Endothelial cell of umbilical vein (primary cell): Measurements from ENCODE around the gene TRIM71. TPM values are rescaled to one million over a fixed set of nuclear protein-coding genes. Genes with fewer than 3 reads are reported as not detected.

Experiments used
- BruUV-seq: library from RNA; stranded (reverse); fragments of 400-500 nt; replicated peaks from 2 replicates; lab custom pipeline; 2021; lab: Mats Ljungman, UMichigan
- CTCF ChIA-PET: fragments of 300-600, 350-600 bp; sonication (Branson Sonifier 250); formaldehyde crosslinking; loops from one replicate; lab custom pipeline; 2021; ENCODE audit warnings: antibody characterized with exemption, inconsistent platforms; lab: Charles Lee
- POLR2A ChIA-PET: fragments of 300-600, 350-600 bp; sonication (Branson Sonifier 250); formaldehyde crosslinking; loops from one replicate; lab custom pipeline; 2021; ENCODE audit warnings: antibody characterized with exemption, inconsistent platforms; lab: Charles Lee
- DNase-seq: peaks from one replicate; pipeline ENCODE4 v3.0.0-alpha.2; 2011; ENCODE audit warnings: low read depth, low spot score
- FAIRE-seq: peaks from 2 replicates; lab custom pipeline; 2011; peaks lifted over from hg19 to GRCh38; lab: Jason Lieb, UNC
- H2AFZ ChIP-seq: 2 replicates; pipeline ENCODE4 v1.6.0; 2012; ENCODE audit warnings: low read depth, low read length, control low read depth, inconsistent platforms
- H3K27ac ChIP-seq: 2 replicates; pipeline ENCODE4 v1.5.1; 2011; ENCODE audit warnings: low read depth, mild to moderate bottlenecking, control low read depth, low read length, moderate library complexity; ENCODE audit not compliant: insufficient read depth
- H3K27me3 ChIP-seq, 2 experiments: 2 replicates each; pipeline versions ENCODE4 v1.6.0 to v1.6.1; 2011; ENCODE audit warnings: low read length in 2 of 2, mixed read lengths in 1 of 2; ENCODE audit not compliant: control insufficient read depth in 2 of 2, insufficient read depth in 2 of 2
- H3K36me3 ChIP-seq, 2 experiments: 2 replicates in 1 of 2; 3 replicates in 1 of 2; pipeline ENCODE4 v1.5.1; 2011; ENCODE audit warnings: low read length in 2 of 2, mild to moderate bottlenecking in 1 of 2, moderate library complexity in 1 of 2; ENCODE audit not compliant: control insufficient read depth in 2 of 2, insufficient read depth in 2 of 2; ENCODE audit errors: extremely low read depth in 1 of 2
- H3K4me1 ChIP-seq: 3 replicates; pipeline ENCODE4 v1.5.1; 2011; ENCODE audit warnings: mild to moderate bottlenecking, low read length; ENCODE audit not compliant: control insufficient read depth, insufficient read depth; ENCODE audit errors: extremely low read depth
- H3K4me2 ChIP-seq: 2 replicates; pipeline ENCODE4 v1.6.1; 2011; ENCODE audit warnings: low read length, control low read depth, mixed read lengths; ENCODE audit not compliant: insufficient read depth
- H3K4me3 ChIP-seq, 3 experiments: fragments of 200-600 bp in 1 of 3; sonication (generic), shearing (Covaris generic) in 1 of 3; replicated peaks in 1 of 3; 2 replicates each; pipeline ENCODE4 v1.5.1; 2011 to 2016; ENCODE audit warnings: control low read depth in 3 of 3, low read length in 3 of 3, mild to moderate bottlenecking in 2 of 3, inconsistent platforms in 1 of 3, low read depth in 1 of 3, moderate library complexity in 1 of 3; ENCODE audit not compliant: insufficient read depth in 1 of 3
- H3K79me2 ChIP-seq: 2 replicates; pipeline ENCODE4 v1.6.0; 2012; ENCODE audit warnings: low read length, inconsistent platforms; ENCODE audit not compliant: control insufficient read depth, insufficient read depth
- H3K9ac ChIP-seq: replicated peaks from 2 replicates; pipeline ENCODE3; 2011; ENCODE audit warnings: low read length, control low read depth; ENCODE audit not compliant: insufficient read depth; ENCODE audit errors: extremely low read depth
- H3K9me1 ChIP-seq: replicated peaks from 3 replicates; pipeline ENCODE4 v1.6.0; 2011; ENCODE audit warnings: mild to moderate bottlenecking, low read length; ENCODE audit not compliant: control insufficient read depth, insufficient read depth; ENCODE audit errors: extremely low read depth
- H3K9me3 ChIP-seq: replicated peaks from 2 replicates; pipeline ENCODE4 v1.5.1; 2012; ENCODE audit warnings: low read length, inconsistent platforms; ENCODE audit not compliant: control insufficient read depth, insufficient read depth
- H4K20me1 ChIP-seq: replicated peaks from 2 replicates; pipeline ENCODE3; 2011; ENCODE audit warnings: mild to moderate bottlenecking, low read length; ENCODE audit not compliant: control insufficient read depth, insufficient read depth; ENCODE audit errors: extremely low read depth
- EZH2 ChIP-seq: IDR thresholded peaks from 2 replicates; pipeline ENCODE4 v1.6.1; 2012; ENCODE audit warnings: borderline replicate concordance, low read depth, mild to moderate bottlenecking, moderate library complexity, low read length, inconsistent platforms; ENCODE audit not compliant: severe bottlenecking
- FOS ChIP-seq: IDR thresholded peaks from 2 replicates; pipeline ENCODE4 v1.6.1; 2011; ENCODE audit warnings: mild to moderate bottlenecking, low read length, moderate library complexity, borderline replicate concordance; ENCODE audit not compliant: insufficient read depth
- GATA2 ChIP-seq: IDR thresholded peaks from 2 replicates; pipeline ENCODE4 v1.7.0; 2011; ENCODE audit warnings: low read depth, mild to moderate bottlenecking, moderate library complexity, mixed read lengths, low read length; ENCODE audit not compliant: insufficient read length, insufficient read depth
- JUN ChIP-seq: IDR thresholded peaks from 2 replicates; pipeline ENCODE4 v1.6.1; 2011; ENCODE audit warnings: borderline replicate concordance, low read depth; ENCODE audit not compliant: insufficient read length, insufficient read depth
- MAX ChIP-seq: IDR thresholded peaks from 2 replicates; pipeline ENCODE4 v1.6.1; 2011; ENCODE audit not compliant: insufficient read depth, insufficient read length
- MYC ChIP-seq: IDR thresholded peaks from one replicate; pipeline ENCODE4 v1.6.1; 2011; ENCODE audit warnings: mild to moderate bottlenecking, low read depth, low read length
- POLR2A ChIP-seq: IDR thresholded peaks from 2 replicates; pipeline ENCODE4 v1.6.1; 2012; ENCODE audit warnings: low read depth, mild to moderate bottlenecking, control low read depth, low read length
- POLR2AphosphoS5 ChIP-seq: IDR thresholded peaks from 2 replicates; pipeline ENCODE4 v1.6.1; 2012; ENCODE audit warnings: low read depth, mild to moderate bottlenecking, control low read depth, low read length, moderate library complexity; ENCODE audit not compliant: insufficient read depth
- dilution Hi-C: fragments of 300-500 bp; cut with MboI; formaldehyde crosslinking; loops from one replicate; pipeline ENCODE4 v1.15.0; 2019; ENCODE audit warnings: low sequenced_read_pairs; ENCODE audit not compliant: extremely low pct_ligation_motif_present
- intact Hi-C: fragments of 100-400 bp; cut with micrococcal nuclease; formaldehyde crosslinking; loops from one replicate; pipeline ENCODE4 v1.10.0; 2022
- polyA plus RNA-seq, 4 experiments: library from polyadenylated mRNA; depleted of rRNA in 3 of 4; stranded (reverse) in 3 of 4; unstranded in 1 of 4; fragments of >200 nt; gene quantifications; 2 replicates each; pipeline versions ENCODE4 v1.2.1 to v1.2.3, GENCODE V29; 2011 to 2012; ENCODE audit warnings: missing spikeins in 1 of 4
- total RNA-seq: library from RNA; stranded (reverse); gene quantifications from 2 replicates; pipeline ENCODE4 v1.2.3, GENCODE V29; 2021
- TF ChIP-seq, protein P1 (sequence below), 2 donors: IDR thresholded peaks; 1 replicate in 1 of 2; 2 replicates in 1 of 2; pipeline ENCODE4 v1.5.1; 2011; ENCODE audit warnings: low read length in 2 of 2, mild to moderate bottlenecking in 2 of 2, moderate library complexity in 2 of 2, control low read depth in 1 of 2, inconsistent platforms in 1 of 2, low read depth in 1 of 2; ENCODE audit not compliant: insufficient read depth in 1 of 2; ENCODE audit errors: extremely low read depth in 1 of 2

The TRIM71 gene
- total and polyA plus RNA-seq, 2 donors (not counting 3 experiments of a cell fraction or from before 2014, with no cell fraction given): not detected

DNA sequence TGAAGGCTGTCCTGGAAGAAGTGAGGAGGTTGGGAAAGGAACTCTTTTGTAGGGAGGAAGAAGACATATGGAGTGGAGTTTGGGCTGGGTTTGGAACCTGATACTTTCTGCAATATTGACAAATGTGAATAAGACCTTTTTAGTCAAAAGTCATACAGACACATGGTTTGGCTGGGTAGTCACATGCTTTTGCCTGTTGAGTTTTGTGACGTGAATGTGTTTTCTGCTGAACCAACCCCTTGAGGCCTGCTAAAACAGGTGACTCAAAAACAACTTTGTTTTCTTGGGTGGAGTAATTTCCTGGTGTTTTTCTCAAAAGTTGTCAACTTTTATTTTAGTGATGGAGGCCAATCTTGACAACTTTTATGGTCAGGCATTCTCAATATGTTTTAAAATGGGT lies 94.2 kb downstream of the TRIM71 start:
- no peak for FAIRE-seq

More for the DNA sequence above, 94.2 kb downstream of the TRIM71 start:
- Histone ChIP-seq H3K27me3 (peaks cover 0 to under 1% of the 10 kb centered on the region in 2 experiments), H3K9me3 (no peaks in the 10 kb centered on the region), H3K27ac (no peak overlapping the region), H3K36me3 (no peaks in the 10 kb centered on the region), H3K9me1 (no peaks in the 10 kb centered on the region), H3K4me1 (no peaks in the 10 kb centered on the region), H3K9ac (no peak overlapping the region), H3K4me3 (no peak overlapping the region), H2AFZ (no peak overlapping the region), H3K4me2 (no peak overlapping the region), H3K79me2 (no peaks in the 10 kb centered on the region), H4K20me1 (no peaks in the 10 kb centered on the region)
- TF ChIP-seq POLR2A: no peak
- no peak for TF ChIP-seq POLR2AphosphoS5
- no peak for TF ChIP-seq MYC
- no peak for TF ChIP-seq JUN
- TF ChIP-seq MAX: no peak
- TF ChIP-seq, protein P1, sequence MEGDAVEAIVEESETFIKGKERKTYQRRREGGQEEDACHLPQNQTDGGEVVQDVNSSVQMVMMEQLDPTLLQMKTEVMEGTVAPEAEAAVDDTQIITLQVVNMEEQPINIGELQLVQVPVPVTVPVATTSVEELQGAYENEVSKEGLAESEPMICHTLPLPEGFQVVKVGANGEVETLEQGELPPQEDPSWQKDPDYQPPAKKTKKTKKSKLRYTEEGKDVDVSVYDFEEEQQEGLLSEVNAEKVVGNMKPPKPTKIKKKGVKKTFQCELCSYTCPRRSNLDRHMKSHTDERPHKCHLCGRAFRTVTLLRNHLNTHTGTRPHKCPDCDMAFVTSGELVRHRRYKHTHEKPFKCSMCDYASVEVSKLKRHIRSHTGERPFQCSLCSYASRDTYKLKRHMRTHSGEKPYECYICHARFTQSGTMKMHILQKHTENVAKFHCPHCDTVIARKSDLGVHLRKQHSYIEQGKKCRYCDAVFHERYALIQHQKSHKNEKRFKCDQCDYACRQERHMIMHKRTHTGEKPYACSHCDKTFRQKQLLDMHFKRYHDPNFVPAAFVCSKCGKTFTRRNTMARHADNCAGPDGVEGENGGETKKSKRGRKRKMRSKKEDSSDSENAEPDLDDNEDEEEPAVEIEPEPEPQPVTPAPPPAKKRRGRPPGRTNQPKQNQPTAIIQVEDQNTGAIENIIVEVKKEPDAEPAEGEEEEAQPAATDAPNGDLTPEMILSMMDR (IDR thresholded peaks at IDR 0.05; ENCODE audit: extremely low read depth in 1 of 2, insufficient read depth in 1 of 2, low read depth in 1 of 2, low read length in 2 of 2): no peak
- no peak for TF ChIP-seq GATA2
- TF ChIP-seq EZH2: no peak
- no peak for TF ChIP-seq FOS
- intact Hi-C loops: loop anchor here (1.0 kb wide), 1 partner anchor 46 kb away; no protein-coding TSS in a partner anchor
- DNase-seq: no peak
- POLR2A ChIA-PET: no interaction called here
- BruUV-seq: no TSS peak
- CTCF ChIA-PET: no interaction called here
- dilution Hi-C loops: no loop called here
